ENCODE measurements around the gene RAG1. TPM values are rescaled to one million over a fixed set of nuclear protein-coding genes. Genes with fewer than 3 reads are reported as not detected.

The RAG1 gene
- total RNA-seq, 1 experiment from 2014 or later = 0.11 TPM

- ChIA-PET CTCF (no interaction called here), POLR2A (ENCODE audit: low non-redundant PET) (no interaction called here)
- Histone ChIP-seq H3K36me3 (ENCODE audit: insufficient read depth, low read length, poor library complexity, severe bottlenecking) (no peaks in the 10 kb centered on the region), H3K4me3 (ENCODE audit: low read depth, low read length, poor library complexity, severe bottlenecking) (no peak overlapping the region), H3K27ac (ENCODE audit: low read depth, low read length, poor library complexity, severe bottlenecking) (no peak overlapping the region), H3K9me3 (ENCODE audit: low read depth, low read length, poor library complexity, severe bottlenecking) (no peaks in the 10 kb centered on the region), H3K27me3 (replicated peaks; ENCODE audit: insufficient read depth, low read depth, low read length, poor library complexity) (peaks cover 16% of the 10 kb centered on the region), H3K4me1 (ENCODE audit: insufficient read depth, low read length, poor library complexity, severe bottlenecking) (no peaks in the 10 kb centered on the region)
- no peak for DNase-seq (ENCODE audit: low spot score)
- intact Hi-C loops (cut with micrococcal nuclease; ENCODE audit: unreplicated experiment) = no loop called here
- TF ChIP-seq CTCF (conservative IDR thresholded peaks at IDR 0.05; ENCODE audit: low read depth, low read length) (no peak), EZH2 (IDR thresholded peaks at IDR 0.05; ENCODE audit: borderline replicate concordance, low read depth, low read length, poor library complexity, severe bottlenecking) (no peak)
- BruUV-seq (replicated peaks) = no TSS peak
Observed at GRCh38 chr11:36558571-36559413, 9.0 kb upstream of the RAG1 start.

GRCh38 chr11:36564376-36565030 lies 3.3 kb upstream of the RAG1 start:
- Histone ChIP-seq H3K4me1 (ENCODE audit: insufficient read depth, low read length, poor library complexity, severe bottlenecking) (no peaks in the 10 kb centered on the region), H3K27me3 (replicated peaks; ENCODE audit: insufficient read depth, low read depth, low read length, poor library complexity) (peaks cover 42% of the 10 kb centered on the region), H3K9me3 (ENCODE audit: low read depth, low read length, poor library complexity, severe bottlenecking) (no peaks in the 10 kb centered on the region), H3K4me3 (ENCODE audit: low read depth, low read length, poor library complexity, severe bottlenecking) (peak overlapping the region; percentile 30), H3K36me3 (ENCODE audit: insufficient read depth, low read length, poor library complexity, severe bottlenecking) (no peaks in the 10 kb centered on the region), H3K27ac (ENCODE audit: low read depth, low read length, poor library complexity, severe bottlenecking) (no peak overlapping the region)
- no TSS peak for BruUV-seq (replicated peaks)
- ChIA-PET POLR2A (ENCODE audit: low non-redundant PET) (no interaction called here), CTCF (interaction anchor here (0.5 to 6.3 kb wide), 16 partner anchors 10 to 272 kb away, joined by 3 to 115 read pairs (median 4); no protein-coding TSS in a partner anchor)
- DNase-seq (ENCODE audit: low spot score) = peak; percentile 94
- intact Hi-C loops (cut with micrococcal nuclease; ENCODE audit: unreplicated experiment) = loop anchor here (1.0 kb wide), 3 partner anchors 58 to 183 kb away; no protein-coding TSS in a partner anchor
- TF ChIP-seq EZH2 (IDR thresholded peaks at IDR 0.05; ENCODE audit: borderline replicate concordance, low read depth, low read length, poor library complexity, severe bottlenecking) (peak; percentile 19), CTCF (conservative IDR thresholded peaks at IDR 0.05; ENCODE audit: low read depth, low read length) (peak; percentile 99)

- POLR2A ChIA-PET (ENCODE audit: low non-redundant PET) = no interaction called here
- H3K4me3 ChIP-seq (ENCODE audit: low read depth, low read length, poor library complexity, severe bottlenecking) = peak overlapping the region; percentile 30
- no peak for DNase-seq (ENCODE audit: low spot score)
Observed at GRCh38 chr11:36565031-36565610, 2.7 kb upstream of the RAG1 start.

More at GRCh38 chr11:36565031-36565610, 2.7 kb upstream of the RAG1 start:
- no TSS peak for BruUV-seq (replicated peaks)
- H3K27ac ChIP-seq (ENCODE audit: low read depth, low read length, poor library complexity, severe bottlenecking) = no peak overlapping the region
- TF ChIP-seq CTCF (conservative IDR thresholded peaks at IDR 0.05; ENCODE audit: low read depth, low read length) (no peak), EZH2 (IDR thresholded peaks at IDR 0.05; ENCODE audit: borderline replicate concordance, low read depth, low read length, poor library complexity, severe bottlenecking) (no peak)
- H3K36me3 ChIP-seq (ENCODE audit: insufficient read depth, low read length, poor library complexity, severe bottlenecking) = no peaks in the 10 kb centered on the region
- peaks cover 43% of the 10 kb centered on the region for H3K27me3 ChIP-seq (replicated peaks; ENCODE audit: insufficient read depth, low read depth, low read length, poor library complexity)
- CTCF ChIA-PET = interaction anchor here (0.5 to 6.3 kb wide), 15 partner anchors 9 to 273 kb away, joined by 3 to 115 read pairs (median 4); no protein-coding TSS in a partner anchor
- intact Hi-C loops (cut with micrococcal nuclease; ENCODE audit: unreplicated experiment) = no loop called here
- H3K4me1 ChIP-seq (ENCODE audit: insufficient read depth, low read length, poor library complexity, severe bottlenecking) = no peaks in the 10 kb centered on the region
- H3K9me3 ChIP-seq (ENCODE audit: low read depth, low read length, poor library complexity, severe bottlenecking) = no peaks in the 10 kb centered on the region
